CD4-positive, alpha-beta T cell treated with Interferon alpha-2 for 1 hour (primary cell): ENCODE measurements around the gene CYBB.

Experiments used
- DNase-seq, 2 donors: peaks; one replicate each; pipeline ENCODE4 v3.0.0-alpha.2; 2020 to 2022

CYBB gene

GRCh38 chrX:37846141-37846540 lies 66.3 kb downstream of the CYBB start:
- DNase-seq: peak in 1 of 2 donors; percentile 56

GRCh38 chrX:37846558-37846933 lies 66.7 kb downstream of the CYBB start:
- DNase-seq: no peak

- peak; percentile 83 to 87 for DNase-seq
Observed at GRCh38 chrX:37846934-37847732, 67.3 kb downstream of the CYBB start, which contains the start of gene DYNLT3. Gene DYNLT3, minus strand, starts transcription at chrX:37847571. Its CDS starts 61 bp downstream, at chrX:37847510.

DNA sequence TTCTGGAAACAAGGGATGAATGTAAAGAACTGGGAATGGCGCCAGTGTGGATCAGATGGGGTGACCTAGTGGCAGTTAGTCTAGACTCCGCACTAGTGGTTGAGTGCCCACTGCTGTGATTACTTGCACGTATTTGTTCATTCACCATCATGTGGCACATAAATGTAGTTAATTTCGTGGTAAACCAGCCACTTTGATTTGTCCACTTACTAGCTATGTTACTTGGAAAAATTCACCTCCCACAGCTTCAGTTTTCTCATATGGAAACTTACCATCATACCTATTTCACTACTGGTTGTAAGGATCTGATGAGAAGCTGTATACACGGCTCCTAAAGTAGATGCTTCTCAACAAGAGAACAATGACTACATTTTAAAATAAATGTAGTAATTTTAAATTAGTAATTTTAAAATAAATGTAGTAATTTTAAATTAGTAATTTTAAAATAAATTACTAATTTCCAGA lies 67.9 kb downstream of the CYBB start:
- no peak for DNase-seq

GRCh38 chrX:37854148-37854547 lies 74.3 kb downstream of the CYBB start:
- DNase-seq: no peak

- no peak for DNase-seq
Observed at GRCh38 chrX:37854748-37855147, 74.9 kb downstream of the CYBB start.

DNA sequence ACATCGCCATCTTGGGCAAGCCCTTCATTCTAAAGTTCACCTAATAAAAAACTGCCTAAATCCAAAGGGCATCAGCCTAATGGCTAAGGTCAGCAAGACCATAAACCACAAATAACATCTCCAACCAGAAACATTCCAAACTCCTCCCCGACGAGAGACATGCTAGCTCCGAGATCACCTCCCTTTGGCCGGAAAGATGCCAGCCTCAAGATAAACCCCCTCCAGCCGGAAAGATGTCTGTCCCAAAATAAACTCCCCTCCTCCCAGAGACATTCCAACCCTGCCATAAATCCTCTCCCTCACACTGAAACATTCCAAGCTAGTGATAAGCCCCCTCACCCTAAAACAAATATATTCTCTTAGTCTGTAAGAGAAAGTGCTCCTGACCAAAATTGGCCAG lies 80.9 kb downstream of the CYBB start:
- no peak for DNase-seq

GRCh38 chrX:37862851-37863250 lies 83.0 kb downstream of the CYBB start:
- no peak for DNase-seq
